ENCODE measurements around the gene IRF2. TPM values are rescaled to one million over a fixed set of nuclear protein-coding genes. Genes with fewer than 3 reads are reported as not detected.

Gene IRF2
- total RNA-seq, 4 donors from 2014 or later = 32.6 to 38.1 (median 36.6) TPM

- no peak for TF ChIP-seq CTCF (IDR thresholded peaks at IDR 0.05; ENCODE audit: low read depth)
Observed at GRCh38 chr4:184376126-184376838, 98.1 kb downstream of the IRF2 start.

- no peak for TF ChIP-seq CTCF (IDR thresholded peaks at IDR 0.05; ENCODE audit: low read depth)
Observed at GRCh38 chr4:184375027-184375426, 99.3 kb downstream of the IRF2 start.

GRCh38 chr4:184373886-184374405, 100.4 kb downstream of the IRF2 start:
- TF ChIP-seq CTCF (IDR thresholded peaks at IDR 0.05; ENCODE audit: low read depth) = no peak

GRCh38 chr4:184371390-184371787, 103.0 kb downstream of the IRF2 start:
- no peak for TF ChIP-seq CTCF (IDR thresholded peaks at IDR 0.05; ENCODE audit: low read depth)

GRCh38 chr4:184370711-184371389, 103.5 kb downstream of the IRF2 start:
- no peak for TF ChIP-seq CTCF (IDR thresholded peaks at IDR 0.05; ENCODE audit: low read depth)

GRCh38 chr4:184369871-184370270, 104.5 kb downstream of the IRF2 start:
- no peak for TF ChIP-seq CTCF (IDR thresholded peaks at IDR 0.05; ENCODE audit: low read depth)

- no peak for TF ChIP-seq CTCF (IDR thresholded peaks at IDR 0.05; ENCODE audit: low read depth)
Observed at GRCh38 chr4:184368731-184369130, 105.6 kb downstream of the IRF2 start.
